22Rv1 (cell line): ENCODE results near the gene MEGF11.

Experiments
- ZFX ChIP-seq: fragments of 450-650 bp; IDR thresholded peaks from 2 replicates; pipeline ENCODE4 v1.6.1; 2017; ENCODE audit warnings: antibody characterized with exemption, borderline replicate concordance
- TF ChIP-seq, protein P1 (sequence below): fragments of 450-650 bp; IDR thresholded peaks from 2 replicates; pipeline ENCODE4 v1.5.1; 2017; ENCODE audit warnings: mild to moderate bottlenecking

DNA sequence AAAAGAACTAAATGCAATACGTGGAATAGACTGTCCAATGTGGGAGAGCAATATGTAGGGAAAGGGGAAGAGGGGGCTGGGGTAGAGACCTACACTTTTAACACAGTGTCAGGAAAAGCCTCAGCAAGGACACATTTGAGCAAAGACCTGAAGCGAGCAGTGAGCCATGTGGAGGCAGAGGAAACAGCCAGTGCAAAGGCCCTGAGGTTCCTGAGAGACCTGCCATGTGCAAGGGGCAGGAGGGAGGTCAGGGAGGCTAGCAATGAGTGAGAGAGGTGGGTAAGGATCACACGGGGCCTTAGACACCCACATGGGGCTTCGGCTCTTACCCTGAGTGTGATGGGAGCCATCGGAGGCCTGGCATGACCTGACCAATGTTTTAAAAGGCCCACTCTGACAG, 203.3 kb downstream of the MEGF11 start:
- TF ChIP-seq, protein P1, sequence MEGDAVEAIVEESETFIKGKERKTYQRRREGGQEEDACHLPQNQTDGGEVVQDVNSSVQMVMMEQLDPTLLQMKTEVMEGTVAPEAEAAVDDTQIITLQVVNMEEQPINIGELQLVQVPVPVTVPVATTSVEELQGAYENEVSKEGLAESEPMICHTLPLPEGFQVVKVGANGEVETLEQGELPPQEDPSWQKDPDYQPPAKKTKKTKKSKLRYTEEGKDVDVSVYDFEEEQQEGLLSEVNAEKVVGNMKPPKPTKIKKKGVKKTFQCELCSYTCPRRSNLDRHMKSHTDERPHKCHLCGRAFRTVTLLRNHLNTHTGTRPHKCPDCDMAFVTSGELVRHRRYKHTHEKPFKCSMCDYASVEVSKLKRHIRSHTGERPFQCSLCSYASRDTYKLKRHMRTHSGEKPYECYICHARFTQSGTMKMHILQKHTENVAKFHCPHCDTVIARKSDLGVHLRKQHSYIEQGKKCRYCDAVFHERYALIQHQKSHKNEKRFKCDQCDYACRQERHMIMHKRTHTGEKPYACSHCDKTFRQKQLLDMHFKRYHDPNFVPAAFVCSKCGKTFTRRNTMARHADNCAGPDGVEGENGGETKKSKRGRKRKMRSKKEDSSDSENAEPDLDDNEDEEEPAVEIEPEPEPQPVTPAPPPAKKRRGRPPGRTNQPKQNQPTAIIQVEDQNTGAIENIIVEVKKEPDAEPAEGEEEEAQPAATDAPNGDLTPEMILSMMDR = no peak
- TF ChIP-seq ZFX = no peak
